GM21576 (cell line): Measurements from ENCODE around the gene SERPINA4.

Experiments used
- ATAC-seq: cut with Tn5 transposase; IDR thresholded peaks from one replicate; pipeline ENCODE4 v1.9.1; 2021; ENCODE audit warnings: mild to moderate bottlenecking, moderate library complexity; ENCODE audit not compliant: unreplicated experiment

SERPINA4 gene

GRCh38 chr14:94613720-94614644 is 52.7 kb downstream of the SERPINA4 start:
- ATAC-seq, result no peak

DNA sequence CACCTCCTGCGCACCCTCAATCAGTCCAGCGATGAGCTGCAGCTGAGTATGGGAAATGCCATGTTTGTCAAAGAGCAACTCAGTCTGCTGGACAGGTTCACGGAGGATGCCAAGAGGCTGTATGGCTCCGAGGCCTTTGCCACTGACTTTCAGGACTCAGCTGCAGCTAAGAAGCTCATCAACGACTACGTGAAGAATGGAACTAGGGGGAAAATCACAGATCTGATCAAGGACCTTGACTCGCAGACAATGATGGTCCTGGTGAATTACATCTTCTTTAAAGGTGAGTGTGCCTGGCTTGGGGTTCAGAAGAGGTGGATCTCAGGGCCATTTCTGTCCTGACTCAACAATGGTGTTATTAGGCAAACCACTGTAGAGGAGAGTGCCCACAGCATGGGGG is 53.6 kb downstream of the SERPINA4 start:
- ATAC-seq, result no peak

- ATAC-seq, result no peak
These were observed 54.0 kb downstream of the SERPINA4 start for GRCh38 chr14:94615254-94615653.

DNA sequence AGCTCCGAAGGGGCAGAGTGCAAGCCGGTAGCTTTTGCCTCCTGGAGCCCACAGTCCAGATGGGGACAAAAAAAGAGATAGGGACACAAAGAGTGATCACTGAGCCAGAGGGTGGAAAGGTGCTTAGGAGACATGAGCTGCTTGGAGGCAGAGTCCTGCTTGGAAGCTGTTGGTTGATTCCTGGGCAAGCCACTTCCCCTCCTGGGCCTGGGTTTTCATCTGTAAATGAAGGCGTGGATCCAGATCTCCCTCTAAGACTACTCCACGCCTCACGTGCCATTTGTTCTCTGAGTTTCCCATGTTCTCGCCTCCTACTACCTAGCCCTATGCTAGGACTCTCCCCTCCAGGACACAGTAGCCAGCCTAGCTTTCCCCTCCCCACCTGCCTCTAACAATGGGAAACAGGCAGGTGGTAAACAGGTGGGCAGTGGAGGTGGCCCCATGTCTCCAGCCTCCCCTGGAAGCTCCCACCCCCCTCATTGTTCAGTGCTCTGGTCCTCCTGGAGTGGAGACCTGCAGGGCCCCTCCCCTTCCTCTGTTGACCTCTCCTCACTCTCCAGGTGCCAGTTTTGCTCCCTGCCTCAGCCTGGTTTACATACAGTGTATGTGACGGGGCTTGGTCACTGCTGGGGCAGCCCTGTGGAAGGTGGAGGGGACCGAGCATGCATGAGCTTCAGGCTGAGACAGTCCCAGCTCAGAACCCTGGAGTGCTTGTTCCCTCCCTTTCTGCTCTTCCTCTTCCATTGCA is 54.8 kb downstream of the SERPINA4 start:
- ATAC-seq, result no peak

DNA sequence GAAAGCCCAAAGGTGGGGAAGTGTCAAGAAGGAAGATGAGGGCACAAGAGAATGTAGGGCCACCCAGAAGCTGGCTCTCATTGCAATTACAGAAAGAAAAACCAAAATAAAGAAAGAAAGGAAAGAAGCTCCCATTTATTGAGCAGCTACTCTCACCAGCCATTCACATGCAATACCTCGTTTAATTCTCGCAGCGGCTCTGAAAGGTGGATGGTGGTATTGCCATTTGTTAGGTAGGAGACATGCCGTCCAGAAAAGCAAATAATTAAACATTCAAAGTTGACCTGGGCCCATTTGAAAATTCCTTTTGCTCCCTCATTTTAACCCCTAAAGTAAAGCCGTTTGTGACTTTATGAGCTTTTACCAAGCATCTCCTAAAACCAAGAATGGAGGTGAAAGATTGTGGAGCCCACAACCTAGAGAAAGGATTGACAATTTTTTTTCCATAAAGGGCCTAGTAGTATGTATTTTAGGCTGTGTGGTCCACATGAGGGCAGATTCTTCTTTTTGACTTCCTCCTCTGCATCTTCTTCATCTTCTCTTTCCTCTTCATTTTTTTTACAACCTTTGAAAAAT is 56.2 kb downstream of the SERPINA4 start:
- no peak for ATAC-seq

- no peak for ATAC-seq
These were observed 57.0 kb downstream of the SERPINA4 start for GRCh38 chr14:94617988-94618822.

- ATAC-seq, result no peak
These were observed 58.1 kb downstream of the SERPINA4 start for GRCh38 chr14:94619297-94619696.
